Right lobe of liver (tissue), 6 donors: ENCODE results near the gene RND2. TPM values are rescaled to one million over a fixed set of nuclear protein-coding genes. Genes with fewer than 3 reads are reported as not detected.
"Not testable (repeated sequence)": the region's sequence is repeated elsewhere in the genome, so short reads cannot be mapped to it uniquely, and the experiment has no call there.

Experiments
- ATAC-seq, 4 donors: fragments of 200-7000 bp; cut with Tn5 transposase; one replicate each; pipeline ENCODE4 v1.9.1; 2020; ENCODE audit warnings: mild to moderate bottlenecking in 4 of 4, moderate library complexity in 4 of 4
- DNase-seq, 3 donors: peaks; one replicate each; pipeline ENCODE4 v3.0.0-alpha.2; 2020
- H3K27ac ChIP-seq, 3 donors: fragments of 200-600 bp; one replicate each; pipeline ENCODE4 v1.8.0; 2022
- H3K27me3 ChIP-seq, 2 donors: fragments of 200-600 bp; one replicate each; pipeline ENCODE4 v1.8.0; 2022
- H3K36me3 ChIP-seq, 4 donors: fragments of 200-600 bp; sonication (generic) in 1 of 4; one replicate each; pipeline versions ENCODE4 v1.5.1 to v1.8.0; 2017 to 2022; ENCODE audit warnings: control low read depth in 1 of 4
- H3K4me1 ChIP-seq, 4 donors: fragments of 200-600 bp; sonication (generic) in 1 of 4; one replicate each; pipeline versions ENCODE4 v1.5.1 to v1.8.0; 2017 to 2022; ENCODE audit warnings: control low read depth in 1 of 4
- H3K4me3 ChIP-seq, 3 donors: fragments of 200-600 bp; one replicate each; pipeline ENCODE4 v1.8.0; 2022
- H3K9me3 ChIP-seq, 4 donors: fragments of 200-600 bp; sonication (generic) in 1 of 4; one replicate each; pipeline versions ENCODE4 v1.5.1 to v1.8.0; 2017 to 2022; ENCODE audit warnings: control low read depth in 1 of 4
- POLR2A ChIP-seq: fragments of 450-650 bp; IDR thresholded peaks from one replicate; pipeline ENCODE4 v1.6.1; 2017; ENCODE audit warnings: antibody characterized with exemption, mild to moderate bottlenecking
- WGBS: methylation state at CpG from one replicate; pipeline ENCODE4 v1.1.6; 2018; ENCODE audit warnings: low coverage, low lambda C conversion rate; ENCODE audit not compliant: insufficient coverage; ENCODE audit errors: missing lambda C conversion rate; 5-methylcytosine and 5-hydroxymethylcytosine counted together
- intact Hi-C, 2 donors: fragments of 100-400 bp; cut with DNase I; formaldehyde crosslinking; loops; one replicate each; pipeline versions ENCODE4 v1.11.2 to v1.14.1; 2022
- total RNA-seq, 6 experiments: library from RNA; depleted of rRNA in 2 of 6; stranded (reverse); fragments of >200 nt in 2 of 6; fragmentation: NEBNext Ultra II Directional in 3 of 6; extraction: Animal tissue kit (Norgen Biotek cat#: 25700) in 3 of 6; gene quantifications; one replicate each; pipeline versions ENCODE4 v1.1.0 to v1.2.4, GENCODE V29; 2016 to 2023
- TF ChIP-seq, protein P1 (sequence below), 4 donors: fragments of 200-600 bp in 3 of 4; fragments of 450-650 bp in 1 of 4; IDR thresholded peaks; one replicate each; pipeline versions ENCODE4 v1.5.1 to v1.8.0; 2016 to 2022; ENCODE audit warnings: antibody characterized with exemption in 4 of 4, mild to moderate bottlenecking in 2 of 4
- donor health status: DM: no; HTN: yes; CAD: no.
- donor health status: DM: no; HTN: no; CAD: no.
- donor health status: DM: no; HTN: no; CAD: no.
- donor health status: DM: no; HTN: yes; CAD: no.
- donor health status: DM: no; HTN: yes; CAD: no.

Gene RND2
- total RNA-seq, 6 experiments from 2014 or later: 0.09 to 3.3 (median 0.64) TPM

DNA sequence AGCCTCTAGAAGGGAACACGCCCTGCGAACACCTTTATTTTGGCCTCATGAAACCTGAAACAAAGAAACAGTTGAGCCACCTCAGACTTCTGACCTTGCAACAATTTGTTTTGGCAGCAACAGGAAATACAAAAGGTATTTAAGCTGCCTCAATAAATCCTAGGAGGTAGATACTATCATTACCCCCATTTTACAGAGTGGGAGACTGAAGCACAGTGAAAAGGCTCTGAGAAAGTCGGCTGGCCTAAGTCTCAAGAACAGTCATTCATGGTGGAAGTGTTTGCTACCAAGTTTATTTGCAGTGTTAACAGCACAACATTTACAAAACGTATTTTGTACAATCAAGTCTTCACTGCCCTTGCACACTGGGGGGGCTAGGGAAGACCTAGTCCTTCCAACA, 19.0 kb downstream of the RND2 start:
- TF ChIP-seq POLR2A: no peak
- TF ChIP-seq, protein P1, sequence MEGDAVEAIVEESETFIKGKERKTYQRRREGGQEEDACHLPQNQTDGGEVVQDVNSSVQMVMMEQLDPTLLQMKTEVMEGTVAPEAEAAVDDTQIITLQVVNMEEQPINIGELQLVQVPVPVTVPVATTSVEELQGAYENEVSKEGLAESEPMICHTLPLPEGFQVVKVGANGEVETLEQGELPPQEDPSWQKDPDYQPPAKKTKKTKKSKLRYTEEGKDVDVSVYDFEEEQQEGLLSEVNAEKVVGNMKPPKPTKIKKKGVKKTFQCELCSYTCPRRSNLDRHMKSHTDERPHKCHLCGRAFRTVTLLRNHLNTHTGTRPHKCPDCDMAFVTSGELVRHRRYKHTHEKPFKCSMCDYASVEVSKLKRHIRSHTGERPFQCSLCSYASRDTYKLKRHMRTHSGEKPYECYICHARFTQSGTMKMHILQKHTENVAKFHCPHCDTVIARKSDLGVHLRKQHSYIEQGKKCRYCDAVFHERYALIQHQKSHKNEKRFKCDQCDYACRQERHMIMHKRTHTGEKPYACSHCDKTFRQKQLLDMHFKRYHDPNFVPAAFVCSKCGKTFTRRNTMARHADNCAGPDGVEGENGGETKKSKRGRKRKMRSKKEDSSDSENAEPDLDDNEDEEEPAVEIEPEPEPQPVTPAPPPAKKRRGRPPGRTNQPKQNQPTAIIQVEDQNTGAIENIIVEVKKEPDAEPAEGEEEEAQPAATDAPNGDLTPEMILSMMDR (IDR thresholded peaks at IDR 0.05): no peak

DNA sequence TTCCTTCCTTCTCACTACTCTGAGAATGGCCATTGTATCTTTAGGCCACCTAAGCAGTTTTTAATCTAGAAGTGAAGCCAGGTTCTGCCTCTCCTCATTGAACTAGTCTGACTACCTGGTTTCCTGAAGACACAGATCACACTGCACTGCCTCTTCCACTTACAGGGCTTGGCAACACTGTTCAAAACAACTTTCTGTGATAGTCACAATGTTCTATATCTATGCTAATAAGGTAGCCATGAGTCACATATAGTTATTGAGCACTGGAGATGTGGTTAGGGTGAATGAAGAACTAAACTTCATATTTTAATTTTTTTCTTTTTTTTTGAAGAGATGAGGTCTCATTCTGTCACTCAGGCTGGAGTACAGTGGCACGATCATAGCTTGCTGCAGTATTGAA, 26.9 kb downstream of the RND2 start:
- Histone ChIP-seq H3K27ac (no peak overlapping the region), H3K4me3 (no peak overlapping the region), H3K36me3 (no peaks in the 10 kb centered on the region), H3K27me3 (no peaks in the 10 kb centered on the region), H3K4me1 (no peaks in the 10 kb centered on the region), H3K9me3 (no peaks in the 10 kb centered on the region)
- DNase-seq: no peak
- no peak for ATAC-seq
- WGBS: 80% methylated on average over 1 of the region's 1 CpG
- intact Hi-C loops: no loop called here
- no peak for TF ChIP-seq POLR2A
- TF ChIP-seq, protein P1 (IDR thresholded peaks at IDR 0.05): no peak

More for the DNA sequence above, 19.0 kb downstream of the RND2 start:
- Histone ChIP-seq H3K9me3 (no peaks in the 10 kb centered on the region), H3K4me1 (peaks cover 0 to 32% (median 8%) of the 10 kb centered on the region in 4 donors), H3K36me3 (no peaks in the 10 kb centered on the region), H3K4me3 (no peak overlapping the region), H3K27me3 (no peaks in the 10 kb centered on the region), H3K27ac (no peak overlapping the region)
- DNase-seq (no peak), ATAC-seq (no peak)
- WGBS: 70% methylated on average over 3 of the region's 4 CpGs
- intact Hi-C loops: no loop called here

GRCh38 chr17:43053008-43053407, 28.0 kb downstream of the RND2 start:
- ATAC-seq, H3K27me3 ChIP-seq, H3K9me3 ChIP-seq, H3K27ac ChIP-seq, H3K4me3 ChIP-seq, H3K4me1 ChIP-seq, H3K36me3 ChIP-seq, intact Hi-C loops: not testable (repeated sequence)
- 93% methylated on average over 7 of the region's 7 CpGs for WGBS
- peak in 1 of 3 donors; percentile 11 for DNase-seq

- no peak for TF ChIP-seq POLR2A
- TF ChIP-seq, protein P1 (IDR thresholded peaks at IDR 0.05): no peak
- H3K4me3 ChIP-seq: no peak overlapping the region
- DNase-seq (no peak), ATAC-seq (no peak)
- no peaks in the 10 kb centered on the region for H3K4me1 ChIP-seq
- H3K9me3 ChIP-seq: no peaks in the 10 kb centered on the region
- H3K27me3 ChIP-seq: no peaks in the 10 kb centered on the region
- no peaks in the 10 kb centered on the region for H3K36me3 ChIP-seq
- no peak overlapping the region for H3K27ac ChIP-seq
- WGBS: 100% methylated on average over 4 of the region's 7 CpGs
- intact Hi-C loops: no loop called here
These were observed 31.0 kb downstream of the RND2 start for GRCh38 chr17:43056051-43056450.

DNA sequence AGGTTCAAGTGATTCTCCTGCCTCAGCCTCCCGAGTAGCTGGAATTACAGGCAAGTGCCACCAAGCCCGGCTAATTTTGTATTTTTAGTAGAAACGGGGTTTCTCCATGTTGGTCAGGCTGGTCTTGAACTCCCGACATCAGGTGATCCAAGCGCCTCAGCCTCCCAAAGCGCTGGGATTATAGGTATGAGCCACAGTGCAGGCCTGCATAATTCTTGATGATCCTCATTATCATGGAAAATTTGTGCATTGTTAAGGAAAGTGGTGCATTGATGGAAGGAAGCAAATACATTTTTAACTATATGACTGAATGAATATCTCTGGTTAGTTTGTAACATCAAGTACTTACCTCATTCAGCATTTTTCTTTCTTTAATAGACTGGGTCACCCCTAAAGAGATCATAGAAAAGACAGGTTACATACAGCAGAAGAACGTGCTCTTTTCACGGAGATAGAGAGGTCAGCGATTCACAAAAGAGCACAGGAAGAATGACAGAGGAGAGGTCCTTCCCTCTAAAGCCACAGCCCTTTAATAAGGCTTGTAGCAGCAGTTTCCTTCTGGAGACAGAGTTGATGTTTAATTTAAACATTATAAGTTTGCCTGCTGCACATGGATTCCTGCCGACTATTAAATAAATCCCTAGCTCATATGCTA, 38.1 kb downstream of the RND2 start:
- intact Hi-C loops: no loop called here
- Histone ChIP-seq H3K9me3 (no peaks in the 10 kb centered on the region), H3K4me3 (no peak overlapping the region), H3K4me1 (peaks cover 0 to 4% (median 1%) of the 10 kb centered on the region in 4 donors), H3K36me3 (no peaks in the 10 kb centered on the region), H3K27ac (no peak overlapping the region), H3K27me3 (no peaks in the 10 kb centered on the region)
- no peak for TF ChIP-seq POLR2A
- TF ChIP-seq, protein P1 (IDR thresholded peaks at IDR 0.05): no peak
- DNase-seq (no peak), ATAC-seq (no peak)
- WGBS: 83% methylated on average over 4 of the region's 10 CpGs
